HG03558 (cell line): ENCODE measurements around the gene ZNF628.

ENCODE experiments used
- ATAC-seq: cut with Tn5 transposase; IDR thresholded peaks from one replicate; pipeline ENCODE4 v1.9.1; 2021; ENCODE audit warnings: moderate number of reproducible peaks; ENCODE audit not compliant: unreplicated experiment; ENCODE audit errors: extremely low read depth

Gene ZNF628

DNA sequence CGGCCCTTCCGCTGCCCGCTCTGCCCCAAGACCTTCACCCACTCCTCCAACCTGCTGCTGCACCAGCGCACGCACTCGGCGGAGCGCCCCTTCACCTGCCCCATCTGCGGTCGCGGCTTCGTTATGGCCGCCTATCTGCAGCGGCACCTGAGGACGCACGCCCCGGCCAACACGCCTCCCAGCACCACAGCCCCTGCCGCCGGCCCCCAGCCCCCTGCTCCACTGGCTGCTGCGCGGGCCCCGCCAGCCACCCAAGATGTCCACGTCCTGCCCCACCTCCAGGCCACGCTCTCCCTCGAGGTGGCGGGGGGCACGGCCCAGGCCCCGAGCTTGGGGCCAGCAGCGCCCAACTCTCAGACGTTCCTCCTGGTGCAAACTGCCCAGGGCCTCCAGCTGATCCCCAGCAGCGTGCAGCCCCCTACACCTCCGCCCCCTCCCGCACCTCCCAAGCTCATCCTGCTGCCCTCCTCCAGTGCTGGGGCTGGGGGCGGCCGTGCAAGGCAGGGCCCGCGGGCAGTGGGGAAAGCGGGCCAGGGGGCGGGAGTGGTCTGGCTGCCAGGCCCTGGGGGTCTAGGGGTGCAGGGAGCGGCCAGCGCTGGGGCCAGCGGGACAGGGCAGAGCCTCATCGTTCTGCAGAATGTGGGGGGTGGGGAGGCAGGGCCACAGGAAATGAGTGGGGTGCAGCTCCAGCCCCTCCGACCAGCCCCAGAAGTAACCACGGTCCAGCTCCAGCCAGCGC lies 6.7 kb downstream of the ZNF628 start:
- ATAC-seq, result no peak

DNA sequence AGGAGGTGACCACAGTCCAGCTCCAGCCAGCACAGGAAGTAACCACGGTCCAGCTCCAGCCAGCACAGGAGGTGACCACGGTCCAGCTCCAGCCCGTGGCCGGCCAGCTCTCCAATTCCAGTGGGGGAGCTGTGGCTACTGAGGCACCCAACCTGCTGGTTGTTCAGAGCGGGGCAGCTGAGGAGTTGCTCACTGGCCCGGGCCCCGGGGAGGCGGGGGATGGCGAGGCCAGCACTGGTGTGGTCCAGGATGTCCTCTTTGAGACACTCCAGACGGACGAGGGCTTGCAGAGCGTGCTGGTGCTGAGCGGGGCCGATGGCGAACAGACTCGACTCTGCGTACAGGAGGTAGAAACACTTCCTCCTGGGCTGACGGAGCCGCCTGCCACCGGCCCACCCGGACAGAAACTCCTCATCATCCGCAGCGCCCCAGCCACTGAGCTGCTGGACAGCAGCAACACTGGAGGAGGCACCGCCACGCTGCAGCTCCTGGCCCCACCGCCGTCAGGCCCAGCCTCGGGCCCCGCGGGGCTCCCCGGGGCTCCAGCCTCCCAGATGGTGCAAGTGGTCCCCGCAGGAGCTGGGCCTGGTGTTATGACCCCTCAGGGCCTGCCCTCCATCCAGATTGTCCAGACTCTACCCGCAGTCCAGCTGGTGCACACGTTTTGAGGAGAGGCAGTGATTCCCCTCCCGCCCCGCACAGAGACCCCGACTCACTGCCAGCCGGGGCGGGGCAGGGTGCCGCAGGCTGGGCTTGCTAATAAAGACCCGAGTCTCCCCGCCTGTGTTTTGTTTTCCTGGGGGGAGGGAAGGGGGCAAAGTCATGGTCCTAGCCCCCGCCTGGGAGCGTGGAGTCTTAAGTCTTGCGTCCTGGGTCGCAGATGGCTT lies 7.5 kb downstream of the ZNF628 start:
- no peak for ATAC-seq

DNA sequence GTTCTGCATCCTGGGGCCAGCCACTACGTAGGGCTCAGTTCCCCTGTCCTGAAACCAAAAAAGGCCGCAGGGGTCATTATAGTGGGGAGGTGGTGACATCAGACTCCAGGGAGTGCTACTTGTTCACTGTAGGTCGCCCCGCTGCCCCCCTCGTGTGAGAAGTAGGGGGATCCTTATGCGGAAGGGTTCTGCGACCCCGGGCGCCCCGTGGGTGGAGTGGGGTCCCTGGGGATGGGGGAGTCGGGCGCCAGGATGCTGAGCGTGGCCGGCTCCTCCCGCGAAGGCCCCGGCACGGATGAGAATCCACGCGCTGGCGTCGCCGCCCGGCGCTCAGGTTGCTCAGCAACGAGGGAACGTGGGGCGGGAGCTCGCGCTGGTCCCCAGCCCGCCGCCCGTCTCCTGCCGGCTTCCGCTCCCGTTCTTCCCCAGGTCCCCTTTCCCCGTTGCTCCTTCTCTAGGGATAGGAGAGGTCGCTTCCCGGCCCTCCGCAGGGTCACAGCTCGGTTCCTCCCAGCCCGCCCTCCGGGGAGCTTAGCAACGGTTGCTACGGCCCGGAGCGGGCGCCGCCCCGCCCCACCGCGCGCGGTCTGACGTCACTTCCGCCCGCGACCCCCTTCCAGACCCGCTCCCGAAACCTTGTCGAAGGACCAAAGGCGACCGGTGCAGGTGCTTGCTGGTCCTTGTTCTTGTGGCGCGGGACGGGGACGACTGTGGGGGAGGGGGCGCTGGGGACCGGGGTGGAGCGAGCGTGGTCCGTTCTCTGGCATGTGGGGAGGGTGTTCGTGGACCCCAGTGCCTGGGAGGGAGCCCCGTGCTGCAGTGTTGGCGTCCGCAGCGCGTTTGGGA lies 8.4 kb downstream of the ZNF628 start, which contains the start of gene NAT14:
NAT14 (plus strand) TSS at position 596 of the 846 bp plus-strand sequence. CDS start 521 bp downstream, outside the sequence.
- ATAC-seq, result no peak

GRCh38 chr19:55485439-55486011 lies 9.1 kb downstream of the ZNF628 start:
- no peak for ATAC-seq

DNA sequence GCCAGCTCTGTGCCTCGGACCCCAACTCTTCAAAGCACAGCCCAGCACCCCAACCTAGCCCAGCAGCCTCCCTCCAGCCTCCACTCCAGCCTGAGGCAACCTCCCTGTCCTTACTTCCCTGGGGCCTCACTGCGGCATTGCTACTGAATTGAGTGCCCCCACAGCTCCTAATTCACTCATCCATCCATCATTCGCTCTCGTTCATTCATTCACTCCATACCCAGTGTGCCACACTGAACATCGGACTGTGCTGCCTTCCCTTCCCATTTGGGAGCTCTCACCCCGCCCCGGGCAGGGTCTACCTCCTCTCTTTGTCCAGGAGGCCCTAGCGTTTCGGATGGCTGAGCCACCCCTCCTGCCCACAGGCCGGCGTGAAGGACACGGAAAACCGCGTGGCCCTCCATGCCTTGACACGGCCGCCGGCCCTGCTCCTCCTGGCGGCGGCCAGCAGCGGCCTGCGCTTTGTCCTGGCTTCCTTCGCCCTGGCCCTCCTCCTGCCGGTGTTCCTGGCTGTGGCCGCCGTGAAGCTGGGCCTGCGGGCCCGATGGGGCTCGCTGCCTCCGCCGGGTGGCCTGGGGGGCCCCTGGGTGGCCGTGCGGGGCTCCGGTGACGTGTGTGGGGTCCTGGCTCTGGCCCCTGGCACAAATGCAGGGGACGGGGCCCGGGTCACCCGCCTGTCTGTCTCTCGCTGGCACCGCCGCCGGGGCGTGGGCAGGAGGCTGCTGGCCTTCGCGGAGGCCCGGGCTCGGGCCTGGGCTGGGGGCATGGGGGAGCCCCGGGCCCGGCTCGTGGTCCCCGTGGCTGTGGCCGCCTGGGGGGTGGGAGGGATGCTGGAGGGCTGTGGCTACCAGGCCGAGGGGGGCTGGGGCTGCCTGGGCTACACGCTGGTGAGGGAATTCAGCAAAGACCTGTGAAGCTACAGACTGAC lies 9.9 kb downstream of the ZNF628 start:
- no peak for ATAC-seq

DNA sequence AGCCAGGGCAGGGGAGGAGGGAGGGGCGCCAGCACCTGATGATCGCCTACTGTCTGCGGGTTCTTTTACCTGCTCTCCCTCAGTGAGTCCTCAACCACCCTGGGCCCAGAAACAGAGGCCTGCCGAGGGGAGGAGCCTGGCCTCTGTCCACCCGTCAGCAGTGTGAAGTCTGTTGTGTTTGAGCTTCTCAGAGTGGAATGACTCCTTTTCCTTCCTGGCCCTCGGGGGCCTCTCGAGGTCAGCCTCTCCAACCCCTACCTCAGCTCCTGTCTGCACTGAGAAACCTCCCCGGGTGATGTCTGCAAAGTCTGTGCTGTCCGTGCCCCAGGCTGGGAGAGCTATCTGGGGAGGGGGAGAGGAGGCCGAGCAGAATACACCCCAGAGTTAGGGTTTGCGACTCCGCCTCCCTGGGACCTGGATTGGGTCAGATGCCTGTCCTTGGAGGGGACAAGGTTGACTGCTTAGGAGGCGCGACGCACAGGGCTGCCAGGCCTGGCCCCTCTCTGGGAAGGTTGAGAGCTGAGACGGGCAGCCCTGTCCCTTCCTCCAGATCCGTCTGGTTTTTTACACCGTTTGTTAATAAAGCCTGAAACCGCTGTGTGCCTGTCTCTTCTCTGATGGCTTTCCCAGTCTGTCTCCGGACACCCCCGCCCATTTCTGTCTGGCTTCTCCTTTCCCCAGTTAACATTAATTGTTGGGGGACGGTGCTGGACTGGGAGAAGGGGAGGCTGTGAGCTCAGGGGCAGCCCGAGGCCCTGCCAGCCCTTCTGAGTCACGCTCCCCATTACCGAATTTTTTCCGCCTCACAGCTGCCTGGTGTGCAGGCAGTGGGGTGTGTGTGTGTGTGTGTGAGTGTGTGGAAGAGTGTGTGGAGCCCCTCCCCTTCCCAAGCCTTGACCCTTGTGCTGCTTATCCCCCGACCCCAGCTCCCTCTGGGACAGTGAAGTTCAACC lies 10.8 kb downstream of the ZNF628 start:
- no peak for ATAC-seq

DNA sequence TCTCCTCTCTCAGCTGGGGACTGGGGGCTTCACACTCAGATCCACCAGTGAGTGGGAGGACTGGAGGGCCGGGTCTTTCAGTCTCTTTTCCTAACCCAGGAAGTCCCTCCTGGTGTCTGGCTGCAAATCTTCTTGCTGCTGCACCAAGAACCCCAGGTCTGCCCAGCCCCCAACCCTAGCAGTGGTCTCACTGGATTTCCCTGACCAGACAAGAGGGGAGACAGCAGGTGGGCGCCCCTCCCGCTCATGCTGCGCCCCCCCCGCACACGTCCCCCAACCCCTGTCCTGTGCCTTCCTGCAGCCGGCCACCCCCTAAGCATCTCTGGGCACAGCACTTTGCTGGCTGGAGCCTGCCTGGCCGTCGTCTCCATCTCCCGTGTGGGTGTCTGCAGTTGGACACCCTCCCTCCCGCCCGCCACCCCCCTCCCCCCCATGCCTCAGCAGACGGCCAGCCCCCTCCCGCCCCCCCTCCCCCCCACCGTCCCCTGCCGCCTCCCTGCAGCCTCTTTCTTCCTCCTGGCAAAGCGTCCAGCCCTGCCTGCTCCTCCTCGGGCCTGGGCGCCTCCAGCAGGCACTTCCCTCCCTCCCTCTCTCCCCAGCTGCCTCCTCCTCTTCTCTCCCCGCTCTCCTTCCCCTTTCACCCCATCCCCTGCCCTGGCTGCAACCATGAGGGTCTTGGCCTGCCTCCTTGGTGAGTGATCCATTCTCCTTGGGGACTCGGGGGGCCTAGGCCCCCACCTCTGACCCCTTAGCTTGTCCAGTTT lies 11.7 kb downstream of the ZNF628 start, which contains the start of gene SSC5D:
SSC5D (plus strand) TSS at position 513 of the 764 bp plus-strand sequence; CDS start at position 667, 154 bp downstream.
- no peak for ATAC-seq

GRCh38 chr19:55488986-55489710 lies 12.7 kb downstream of the ZNF628 start:
- no peak for ATAC-seq

- no peak for ATAC-seq
Measured at GRCh38 chr19:55489711-55490477, 13.5 kb downstream of the ZNF628 start.

- no peak for ATAC-seq
Measured at GRCh38 chr19:55490478-55491432, 14.3 kb downstream of the ZNF628 start.

DNA sequence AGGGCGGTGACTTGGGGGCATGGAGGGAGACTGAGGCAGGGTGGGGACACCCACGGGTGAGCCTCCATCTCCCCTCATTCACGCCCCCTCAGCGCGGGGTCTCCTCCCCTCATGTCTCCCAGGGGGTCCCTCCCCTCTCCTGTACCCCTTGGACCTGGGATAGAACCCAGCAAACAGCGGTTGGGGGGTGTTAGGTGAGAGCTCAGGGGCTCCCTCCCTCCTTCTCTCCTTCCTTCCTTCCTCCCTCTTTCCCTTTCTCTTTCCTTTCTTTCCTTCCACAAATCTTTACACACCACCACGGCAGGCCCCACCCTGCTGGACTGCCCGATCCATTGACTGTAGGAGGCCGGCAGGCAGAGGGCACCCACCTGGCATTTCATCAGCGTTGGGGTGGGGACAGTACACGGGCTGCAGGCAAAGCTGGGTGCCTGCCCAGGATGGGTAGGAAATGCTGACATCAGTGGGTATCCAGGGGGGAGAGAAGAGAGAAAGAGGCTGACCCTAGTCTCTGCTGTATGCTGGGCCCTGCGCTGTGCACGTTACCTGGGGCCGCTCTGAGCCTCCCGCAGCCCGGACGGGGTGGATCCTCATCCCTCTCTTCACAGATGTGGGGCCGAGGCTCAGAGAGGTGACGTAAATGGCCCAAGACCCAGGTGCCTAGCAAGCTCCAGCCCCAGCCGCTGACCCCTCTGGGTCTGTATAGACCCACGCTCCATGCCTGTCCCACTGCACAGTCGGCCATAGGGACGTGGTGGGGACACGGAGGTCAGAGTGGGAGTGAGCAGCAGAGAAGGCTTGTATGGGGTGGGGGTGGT lies 15.3 kb downstream of the ZNF628 start:
- no peak for ATAC-seq

- ATAC-seq, result no peak
Measured at GRCh38 chr19:55492362-55492944, 16.0 kb downstream of the ZNF628 start.

DNA sequence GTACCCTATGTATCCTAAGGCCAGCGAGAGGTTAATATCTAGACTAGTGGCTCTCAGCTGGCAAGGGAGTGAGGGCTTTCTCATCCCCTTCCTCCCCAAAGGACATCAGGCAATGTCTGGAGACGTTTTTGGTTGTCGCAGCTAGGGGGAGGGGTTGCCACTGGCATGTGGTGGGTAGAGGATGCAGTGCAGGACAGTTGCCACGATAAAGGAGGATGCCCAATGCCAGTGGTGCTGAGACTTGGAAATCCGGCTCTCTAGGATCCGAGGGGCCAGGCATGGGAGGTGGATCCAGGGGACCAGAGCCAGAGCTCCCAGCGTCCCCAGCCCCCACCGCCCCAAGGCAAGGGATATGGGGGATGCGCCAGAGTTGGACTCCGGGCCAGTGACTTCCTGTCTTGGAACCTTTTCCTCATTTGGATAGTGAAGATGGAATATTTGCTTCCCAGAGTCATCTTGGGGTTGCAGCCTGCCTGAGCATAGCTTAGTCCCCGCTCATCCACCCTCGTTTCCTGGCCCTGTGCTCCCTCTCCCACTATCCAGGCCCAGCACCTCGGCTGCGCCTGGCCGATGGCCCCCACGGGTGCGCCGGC lies 16.7 kb downstream of the ZNF628 start:
- ATAC-seq, result no peak
